Liver (tissue), 9 donors: ENCODE data around the gene MS4A5. TPM values are rescaled to one million over a fixed set of nuclear protein-coding genes. Genes with fewer than 3 reads are reported as not detected.
"Not testable (repeated sequence)": the region's sequence is repeated elsewhere in the genome, so short reads cannot be mapped to it uniquely, and the experiment has no call there.

Experiments
- DNase-seq: peaks from one replicate; pipeline ENCODE4 v3.0.0-alpha.2; 2017; ENCODE audit warnings: low spot score
- H3K27ac ChIP-seq, 2 donors: one replicate each; pipeline ENCODE4 v1.7.0; 2013; ENCODE audit warnings: inconsistent platforms in 2 of 2, low read length in 2 of 2, control low read depth in 1 of 2, low read depth in 1 of 2, mild to moderate bottlenecking in 1 of 2
- H3K27me3 ChIP-seq, 4 donors: one replicate each; pipeline versions ENCODE4 v1.6.1 to v1.7.0; 2013; ENCODE audit warnings: low read length in 3 of 4, inconsistent platforms in 1 of 4, mild to moderate bottlenecking in 1 of 4, moderate library complexity in 1 of 4; ENCODE audit not compliant: control insufficient read depth in 4 of 4, insufficient read depth in 4 of 4
- H3K36me3 ChIP-seq, 4 donors: one replicate each; pipeline versions ENCODE4 v1.6.1 to v1.7.0; 2013; ENCODE audit warnings: low read length in 3 of 4, mild to moderate bottlenecking in 3 of 4, low read depth in 1 of 4, moderate library complexity in 1 of 4; ENCODE audit not compliant: control insufficient read depth in 4 of 4, insufficient read depth in 3 of 4
- H3K4me1 ChIP-seq, 4 donors: one replicate each; pipeline versions ENCODE4 v1.6.1 to v1.7.0; 2013; ENCODE audit warnings: low read length in 3 of 4, mild to moderate bottlenecking in 3 of 4, moderate library complexity in 1 of 4; ENCODE audit not compliant: control insufficient read depth in 4 of 4, insufficient read depth in 4 of 4
- H3K4me3 ChIP-seq, 3 donors: one replicate each; pipeline versions ENCODE4 v1.6.1 to v1.7.0; 2013; ENCODE audit warnings: low read length in 3 of 3, control low read depth in 1 of 3, low read depth in 1 of 3, mild to moderate bottlenecking in 1 of 3
- H3K9ac ChIP-seq, 2 donors: one replicate each; pipeline ENCODE4 v1.7.0; 2013; ENCODE audit warnings: low read length in 2 of 2, mild to moderate bottlenecking in 2 of 2, moderate library complexity in 2 of 2, control low read depth in 1 of 2, low read depth in 1 of 2
- H3K9me3 ChIP-seq, 4 donors: one replicate each; pipeline versions ENCODE4 v1.6.1 to v1.7.0; 2013; ENCODE audit warnings: low read length in 3 of 4; ENCODE audit not compliant: control insufficient read depth in 4 of 4
- ATF3 ChIP-seq: IDR thresholded peaks from 2 replicates; pipeline ENCODE4 v1.6.1; 2016; ENCODE audit warnings: antibody characterized with exemption
- CTCF ChIP-seq: fragments of 150-350 bp; IDR thresholded peaks from 2 replicates; pipeline ENCODE4 v1.5.1; 2017; ENCODE audit warnings: improper control_type of control experiment, low read depth, low read length; ENCODE audit not compliant: missing input control
- EGR1 ChIP-seq, 2 donors: IDR thresholded peaks; 2 replicates each; pipeline ENCODE4 v1.6.1; 2016 to 2018; ENCODE audit warnings: antibody characterized with exemption in 2 of 2, low read depth in 2 of 2
- FOXA1 ChIP-seq: IDR thresholded peaks from 2 replicates; pipeline ENCODE4 v1.6.1; 2016; ENCODE audit warnings: antibody characterized with exemption
- FOXA2 ChIP-seq: IDR thresholded peaks from 2 replicates; pipeline ENCODE4 v1.6.1; 2016; ENCODE audit warnings: antibody characterized with exemption
- GABPA ChIP-seq, 2 donors: IDR thresholded peaks in 1 of 2; conservative IDR thresholded peaks in 1 of 2; 2 replicates each; pipeline ENCODE4 v1.6.1; 2016; ENCODE audit warnings: antibody characterized with exemption in 2 of 2, mild to moderate bottlenecking in 1 of 2, moderate library complexity in 1 of 2
- HNF4A ChIP-seq, 2 donors: conservative IDR thresholded peaks; 2 replicates each; pipeline ENCODE4 v1.6.1; 2016; ENCODE audit warnings: antibody characterized with exemption in 2 of 2, mild to moderate bottlenecking in 2 of 2
- HNF4G ChIP-seq: IDR thresholded peaks from 2 replicates; pipeline ENCODE4 v1.6.1; 2016; ENCODE audit warnings: antibody characterized with exemption
- JUND ChIP-seq, 2 donors: IDR thresholded peaks; 2 replicates each; pipeline ENCODE4 v1.6.1; 2016; ENCODE audit warnings: antibody characterized with exemption in 2 of 2
- MAX ChIP-seq: IDR thresholded peaks from 2 replicates; pipeline ENCODE4 v1.6.1; 2016; ENCODE audit warnings: antibody characterized with exemption
- RXRA ChIP-seq, 2 donors: IDR thresholded peaks; 2 replicates each; pipeline ENCODE4 v1.6.1; 2017 to 2018; ENCODE audit warnings: antibody characterized with exemption in 2 of 2, mild to moderate bottlenecking in 1 of 2
- SP1 ChIP-seq: IDR thresholded peaks from 2 replicates; pipeline ENCODE4 v1.6.1; 2018; ENCODE audit warnings: antibody characterized with exemption, mild to moderate bottlenecking
- TAF1 ChIP-seq: conservative IDR thresholded peaks from 2 replicates; pipeline ENCODE4 v1.6.1; 2016; ENCODE audit warnings: antibody characterized with exemption, mild to moderate bottlenecking
- YY1 ChIP-seq: IDR thresholded peaks from 2 replicates; pipeline ENCODE4 v1.6.1; 2016; ENCODE audit warnings: antibody characterized with exemption, mild to moderate bottlenecking
- ZBTB33 ChIP-seq: IDR thresholded peaks from 2 replicates; pipeline ENCODE4 v1.6.1; 2016; ENCODE audit warnings: antibody characterized with exemption
- whole genome bisulfite sequencing: extraction: QIAGEN DNeasy Blood & Tissue Kit; methylation state at CpG from one replicate; pipeline ENCODE4 v1.1.7; 2013; 5-methylcytosine and 5-hydroxymethylcytosine counted together
- polyA plus RNA-seq, 2 donors: library from polyadenylated mRNA; stranded (reverse) in 1 of 2; unstranded in 1 of 2; fragments of 200-250 nt in 1 of 2; fragments of >200 nt in 1 of 2; fragmentation: Nextera tagmentation in 1 of 2; extraction: Ambion mirVana in 1 of 2; gene quantifications; one replicate each; pipeline versions ENCODE4 v1.2.1 to v1.2.3, GENCODE V29; 2013 to 2015
- total RNA-seq, 2 donors: library from RNA; depleted of rRNA; stranded (reverse); fragments of >200 nt; gene quantifications; one replicate each; pipeline ENCODE4 v1.2.3, GENCODE V29; 2014
- donor health status: healthy.
- donor health status: healthy.
- donor health status: healthy.
- donor health status: healthy.
- donor health status: healthy.

MS4A5 gene
- total and polyA plus RNA-seq, 4 donors, result not detected

- TF ChIP-seq ZBTB33, result no peak
- TF ChIP-seq TAF1, result no peak
Measured at GRCh38 chr11:60447846-60448245, 18.5 kb downstream of the MS4A5 start (continued).

GRCh38 chr11:60451185-60451584 lies 21.8 kb downstream of the MS4A5 start:
- 97% methylated on average over 32 of the region's 32 CpGs for WGBS
- DNase-seq, H3K27me3 ChIP-seq, H3K4me1 ChIP-seq, H3K4me3 ChIP-seq, H3K9ac ChIP-seq, H3K27ac ChIP-seq, H3K9me3 ChIP-seq, H3K36me3 ChIP-seq: not testable (repeated sequence)

GRCh38 chr11:60454212-60454611 lies 24.8 kb downstream of the MS4A5 start:
- no peak overlapping the region for H3K27ac ChIP-seq

GRCh38 chr11:60455531-60456042 lies 26.2 kb downstream of the MS4A5 start, which contains the start of gene MS4A1:
TSS of gene MS4A1 (plus strand) at chr11:60455847. CDS start at chr11:60462375, 6,528 bp downstream.
- Histone ChIP-seq H3K27ac (no peak within 1 kb of the TSS), H3K27me3 (no peaks in the 10 kb centered on the region), H3K36me3 (no peaks in the 10 kb centered on the region), H3K9me3 (no peaks in the 10 kb centered on the region), H3K4me3 (no peak within 1 kb of the TSS), H3K9ac (no peak within 1 kb of the TSS), H3K4me1 (no peaks in the 10 kb centered on the region)
- 74% methylated on average over 4 of the region's 4 CpGs for WGBS
- DNase-seq, result no peak
- no peak for TF ChIP-seq EGR1 (IDR thresholded peaks at IDR 0.05; ENCODE audit: low read depth in 2 of 2)
- TF ChIP-seq FOXA2, result no peak
- TF ChIP-seq HNF4G, result no peak
- TF ChIP-seq TAF1, result no peak
- TF ChIP-seq HNF4A (conservative IDR thresholded peaks at IDR 0.05), result no peak
- no peak for TF ChIP-seq SP1
- TF ChIP-seq ZBTB33, result no peak
- no peak for TF ChIP-seq YY1
- TF ChIP-seq GABPA (IDR thresholded peaks at IDR 0.05 in 1 of 2, conservative IDR thresholded peaks at IDR 0.05 in 1 of 2), result no peak
- no peak for TF ChIP-seq MAX
- no peak for TF ChIP-seq FOXA1
- TF ChIP-seq RXRA (IDR thresholded peaks at IDR 0.05), result no peak
- TF ChIP-seq JUND (IDR thresholded peaks at IDR 0.05), result no peak
- TF ChIP-seq ATF3, result no peak

More at GRCh38 chr11:60454212-60454611, 24.8 kb downstream of the MS4A5 start:
- DNase-seq, result no peak
- no peaks in the 10 kb centered on the region for H3K4me1 ChIP-seq
- H3K4me3 ChIP-seq, result no peak overlapping the region
- H3K36me3 ChIP-seq, result no peaks in the 10 kb centered on the region
- peaks cover 0 to 2% (median 0%) of the 10 kb centered on the region in 4 donors for H3K9me3 ChIP-seq
- no peaks in the 10 kb centered on the region for H3K27me3 ChIP-seq
- no peak overlapping the region for H3K9ac ChIP-seq
- TF ChIP-seq ATF3 (no peak), JUND (IDR thresholded peaks at IDR 0.05) (no peak), HNF4G (no peak), CTCF (no peak), EGR1 (IDR thresholded peaks at IDR 0.05; ENCODE audit: low read depth in 2 of 2) (no peak), GABPA (IDR thresholded peaks at IDR 0.05 in 1 of 2, conservative IDR thresholded peaks at IDR 0.05 in 1 of 2) (no peak)
